Adrenal gland (tissue), 12 donors: ENCODE measurements around the gene MAIP1. TPM values are rescaled to one million over a fixed set of nuclear protein-coding genes. Genes with fewer than 3 reads are reported as not detected.
A peak's percentile ranks its signal among the peaks of the same experiment; 100 is the strongest.

Experiments
- DNase-seq, 7 donors: peaks; one replicate each; pipeline ENCODE4 v3.0.0-alpha.2; 2019 to 2020
- H3K27ac ChIP-seq, 5 donors: fragments of 200-600 bp; sonication (generic) in 4 of 5; 1 replicate in 3 of 5; 2 replicates in 2 of 5; pipeline versions ENCODE4 v1.5.1 to v1.8.0; 2016 to 2020; ENCODE audit warnings: mild to moderate bottlenecking in 1 of 5
- H3K27me3 ChIP-seq: fragments of 200-600 bp; 2 replicates; pipeline ENCODE4 v1.8.0; 2021
- H3K36me3 ChIP-seq, 2 donors: fragments of 200-600 bp; replicated peaks in 1 of 2; 1 replicate in 1 of 2; 2 replicates in 1 of 2; pipeline versions ENCODE4 v1.5.1 to v1.8.0; 2018 to 2022
- H3K4me1 ChIP-seq, 2 donors: fragments of 200-600 bp; replicated peaks in 1 of 2; 1 replicate in 1 of 2; 2 replicates in 1 of 2; pipeline versions ENCODE4 v1.5.1 to v1.8.0; 2018 to 2021
- H3K4me3 ChIP-seq, 4 donors: fragments of 200-600 bp; sonication (generic) in 3 of 4; one replicate each; pipeline ENCODE4 v1.5.1; 2016 to 2018
- H3K9me3 ChIP-seq, 3 donors: fragments of 200-600 bp; sonication (generic) in 1 of 3; replicated peaks in 1 of 3; 1 replicate in 2 of 3; 2 replicates in 1 of 3; pipeline versions ENCODE4 v1.5.1 to v1.8.0; 2016 to 2021
- CTCF ChIP-seq, 6 experiments: fragments of 450-650 bp in 4 of 6; fragments of 200-600 bp in 2 of 6; sonication (generic) in 1 of 6; IDR thresholded peaks; 1 replicate in 5 of 6; 2 replicates in 1 of 6; pipeline versions ENCODE4 v1.5.1 to v1.8.0; 2016 to 2021; ENCODE audit warnings: antibody characterized with exemption in 6 of 6, mild to moderate bottlenecking in 2 of 6, moderate library complexity in 1 of 6
- POLR2A ChIP-seq, 2 donors: fragments of 450-650 bp; IDR thresholded peaks; one replicate each; pipeline ENCODE4 v1.6.1; 2017; ENCODE audit warnings: antibody characterized with exemption in 2 of 2, mild to moderate bottlenecking in 2 of 2, moderate library complexity in 1 of 2
- WGBS, 4 donors: extraction: QIAGEN DNeasy Blood & Tissue Kit in 2 of 4; methylation state at CpG; one replicate each; pipeline versions ENCODE4 v1.1.5 to v1.1.7; 2013 to 2017; 5-methylcytosine and 5-hydroxymethylcytosine counted together
- intact Hi-C, 2 donors: fragments of 100-400 bp; cut with DNase I; formaldehyde crosslinking; loops; one replicate each; pipeline versions ENCODE4 v1.14.1 to v1.15.0; 2022 to 2023
- polyA plus RNA-seq, 3 donors: library from polyadenylated mRNA; stranded (reverse); fragments of 200-250 nt in 2 of 3; fragments of 350-450 nt in 1 of 3; fragmentation: Illumina TruSeq in 1 of 3; extraction: RNeasy Lipid Tissue Mini Kit (QIAGEN cat#74804) in 1 of 3; gene quantifications; one replicate each; pipeline ENCODE4 v1.2.3, GENCODE V29; 2013 to 2014
- total RNA-seq, 9 donors: library from RNA; depleted of rRNA in 4 of 9; stranded (reverse); fragments of >200 nt in 4 of 9; fragments of 120-200 nt in 1 of 9; fragmentation: NEBNext Ultra II Directional in 1 of 9; extraction: Animal tissue kit (Norgen Biotek cat#: 25700) in 1 of 9; gene quantifications; one replicate each; pipeline versions ENCODE4 v1.1.0 to v1.2.4, GENCODE V29; 2013 to 2023
- donor health status: healthy with polysubstance abuse.
- donor health status: Bipolar disorder and iron deficiency.
- donor health status: DM: yes; HTN: yes; CAD: no.
- donor health status: DM: no; HTN: no; CAD: no.
- donor health status: DM: no; HTN: no; CAD: no.
- donor health status: DM: yes; HTN: yes; CAD: no.

The MAIP1 gene
- total and polyA plus RNA-seq, 12 donors = 6.6 to 55.4 (median 26.3) TPM

GRCh38 chr2:199955007-199955338 is 409 bp upstream of the MAIP1 start:
- Histone ChIP-seq H3K9me3 (no peaks in the 10 kb centered on the region), H3K36me3 (peaks cover 0 to 8% of the 10 kb centered on the region in 2 donors), H3K27me3 (no peaks in the 10 kb centered on the region), H3K4me3 (peak overlapping the region; percentile 70 to 94 (median 76)), H3K27ac (peak overlapping the region; percentile 55 to 97 (median 89)), H3K4me1 (peaks cover 23 to 45% of the 10 kb centered on the region in 2 donors)
- intact Hi-C loops = no loop called here
- no peak for DNase-seq
- WGBS, 4 donors = 0 to 1% (median 0%) methylated on average over 10 to 13 of the region's 13 CpGs
- TF ChIP-seq POLR2A (IDR thresholded peaks at IDR 0.05) (no peak), CTCF (IDR thresholded peaks at IDR 0.05) (peak in 1 of 6 experiments; percentile 24)

DNA sequence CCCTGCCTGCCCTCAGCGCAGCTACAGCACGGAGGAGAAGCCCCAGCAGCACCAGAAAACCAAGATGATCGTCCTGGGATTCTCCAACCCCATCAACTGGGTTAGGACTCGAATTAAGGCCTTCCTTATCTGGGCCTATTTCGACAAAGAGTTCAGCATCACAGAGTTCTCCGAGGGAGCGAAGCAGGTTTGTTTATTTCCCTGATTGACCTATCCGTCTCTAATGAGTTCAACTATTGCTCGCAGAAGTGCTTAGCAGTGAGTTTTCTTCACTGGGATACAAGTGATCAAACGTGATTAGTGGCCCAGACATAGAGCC is 639 bp downstream of the MAIP1 start:
- H3K4me3 ChIP-seq = peak overlapping the region; percentile 70 to 94 (median 76)
- peaks cover 0 to 18% of the 10 kb centered on the region in 2 donors for H3K36me3 ChIP-seq
- no peaks in the 10 kb centered on the region for H3K9me3 ChIP-seq
- TF ChIP-seq CTCF (IDR thresholded peaks at IDR 0.05) (no peak), POLR2A (IDR thresholded peaks at IDR 0.05) (no peak)
- no peak for DNase-seq
- peaks cover 23 to 45% of the 10 kb centered on the region in 2 donors for H3K4me1 ChIP-seq
- peak overlapping the region in 4 of 5 donors; percentile 84 to 97 (median 89) for H3K27ac ChIP-seq
- WGBS, 4 donors = 0 to 1% (median 0%) methylated on average over 5 to 10 of the region's 10 CpGs
- no peaks in the 10 kb centered on the region for H3K27me3 ChIP-seq
- intact Hi-C loops = no loop called here

GRCh38 chr2:199958014-199958413 is 2.6 kb downstream of the MAIP1 start:
- peaks cover 0 to 35% of the 10 kb centered on the region in 2 donors for H3K36me3 ChIP-seq
- WGBS, 4 donors = 73 to 90% (median 85%) methylated on average over 4 of the region's 4 CpGs
- no peak overlapping the region for H3K27ac ChIP-seq
- H3K27me3 ChIP-seq = no peaks in the 10 kb centered on the region
- TF ChIP-seq POLR2A (IDR thresholded peaks at IDR 0.05) = no peak
- TF ChIP-seq CTCF (IDR thresholded peaks at IDR 0.05) = no peak
- no peak overlapping the region for H3K4me3 ChIP-seq
- H3K4me1 ChIP-seq = peaks cover 23 to 35% of the 10 kb centered on the region in 2 donors
- DNase-seq = no peak
- H3K9me3 ChIP-seq = no peaks in the 10 kb centered on the region
- intact Hi-C loops = no loop called here

DNA sequence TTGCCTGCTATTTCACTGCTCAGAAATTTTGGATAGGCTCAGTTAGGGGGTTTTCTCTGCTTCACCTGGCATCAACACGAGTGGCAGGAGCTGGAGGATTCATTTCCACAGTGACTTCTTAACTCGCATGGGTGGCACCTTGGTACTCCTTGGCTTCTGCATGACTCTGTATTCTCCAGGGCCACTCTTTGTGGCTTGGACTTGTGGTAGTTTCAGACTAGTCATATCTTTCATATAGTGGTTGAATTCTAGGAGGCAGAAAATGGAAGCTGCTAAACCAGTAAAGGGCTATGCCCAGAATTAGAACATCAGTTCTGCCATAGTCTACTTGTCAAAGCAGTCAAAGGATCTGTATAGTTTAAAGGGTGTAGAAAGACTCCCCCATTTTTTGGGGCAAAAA is 6.8 kb downstream of the MAIP1 start:
- no peak overlapping the region for H3K4me3 ChIP-seq
- no peaks in the 10 kb centered on the region for H3K27me3 ChIP-seq
- no peaks in the 10 kb centered on the region for H3K9me3 ChIP-seq
- H3K27ac ChIP-seq = no peak overlapping the region
- TF ChIP-seq CTCF (IDR thresholded peaks at IDR 0.05) = no peak
- TF ChIP-seq POLR2A (IDR thresholded peaks at IDR 0.05) = no peak
- peaks cover 0 to 7% of the 10 kb centered on the region in 2 donors for H3K4me1 ChIP-seq
- 80 to 92% (median 90%) methylated on average over 2 of the region's 2 CpGs for WGBS, 4 donors
- intact Hi-C loops = no loop called here
- DNase-seq = no peak
- peaks cover 0 to 49% of the 10 kb centered on the region in 2 donors for H3K36me3 ChIP-seq
